GM06990 (cell line): ENCODE data around the gene GNL1.
"Not testable (repeated sequence)": the region's sequence is repeated elsewhere in the genome, so short reads cannot be mapped to it uniquely, and the experiment has no call there.

ENCODE experiments used
- DNase-seq: peaks from one replicate; pipeline ENCODE4 v3.0.0-alpha.2; 2011; ENCODE audit not compliant: insufficient read length; ENCODE audit errors: extremely low read depth
- H3K27me3 ChIP-seq: replicated peaks from 2 replicates; pipeline ENCODE4 v1.6.0; 2011; ENCODE audit warnings: low read length; ENCODE audit not compliant: control insufficient read depth, insufficient read depth
- H3K36me3 ChIP-seq: 2 replicates; pipeline ENCODE4 v1.5.1; 2011; ENCODE audit warnings: low read length; ENCODE audit not compliant: control insufficient read depth, insufficient read depth
- H3K4me3 ChIP-seq: replicated peaks from 2 replicates; pipeline ENCODE4 v1.5.1; 2011; ENCODE audit warnings: low read depth, mild to moderate bottlenecking, control low read depth, low read length
- CTCF ChIP-seq: IDR thresholded peaks from 2 replicates; pipeline ENCODE4 v1.5.1; 2011; ENCODE audit warnings: low read length, control low read depth, mild to moderate bottlenecking, inconsistent platforms; ENCODE audit not compliant: insufficient read depth, poor library complexity, severe bottlenecking

Gene GNL1

GRCh38 chr6:30599625-30600324 is 43.5 kb upstream of the GNL1 start:
- TF ChIP-seq CTCF, result no peak
- no peak for DNase-seq
- H3K27me3 ChIP-seq, result no peaks in the 10 kb centered on the region
- no peak overlapping the region for H3K4me3 ChIP-seq
- peaks cover 42% of the 10 kb centered on the region for H3K36me3 ChIP-seq

GRCh38 chr6:30598912-30599624 is 42.8 kb upstream of the GNL1 start:
- no peak for DNase-seq
- no peak for TF ChIP-seq CTCF
- Histone ChIP-seq H3K27me3 (no peaks in the 10 kb centered on the region), H3K36me3 (peaks cover 37% of the 10 kb centered on the region), H3K4me3 (no peak overlapping the region)

- peak; percentile 77 for TF ChIP-seq CTCF
- H3K36me3 ChIP-seq, result peaks cover 25% of the 10 kb centered on the region
- not testable (repeated sequence) for H3K4me3 ChIP-seq, H3K27me3 ChIP-seq
- DNase-seq, result peak; percentile 47
Measured at GRCh38 chr6:30597315-30598144, 41.2 kb upstream of the GNL1 start.

- no peaks in the 10 kb centered on the region for H3K27me3 ChIP-seq
- TF ChIP-seq CTCF, result no peak
- DNase-seq, result no peak
- H3K36me3 ChIP-seq, result peaks cover 26% of the 10 kb centered on the region
- no peak overlapping the region for H3K4me3 ChIP-seq
Measured at GRCh38 chr6:30592287-30592686, 36.0 kb upstream of the GNL1 start.

- Histone ChIP-seq H3K27me3 (no peaks in the 10 kb centered on the region), H3K4me3 (no peak overlapping the region), H3K36me3 (peaks cover 33% of the 10 kb centered on the region)
- DNase-seq, result no peak
- no peak for TF ChIP-seq CTCF
Measured at GRCh38 chr6:30591008-30591407, 34.7 kb upstream of the GNL1 start.
